GM18873 (cell line): Measurements from ENCODE around the gene SMC1B.
"Not testable (repeated sequence)": the region's sequence is repeated elsewhere in the genome, so short reads cannot be mapped to it uniquely, and the experiment has no call there.

Source experiments
- ATAC-seq: cut with Tn5 transposase; IDR thresholded peaks from one replicate; pipeline ENCODE4 v1.9.1; 2021; ENCODE audit warnings: mild to moderate bottlenecking, moderate library complexity, moderate number of reproducible peaks; ENCODE audit not compliant: unreplicated experiment, low FRiP score

Gene SMC1B

GRCh38 chr22:45308391-45308956 lies 104.9 kb downstream of the SMC1B start:
- no peak for ATAC-seq

DNA sequence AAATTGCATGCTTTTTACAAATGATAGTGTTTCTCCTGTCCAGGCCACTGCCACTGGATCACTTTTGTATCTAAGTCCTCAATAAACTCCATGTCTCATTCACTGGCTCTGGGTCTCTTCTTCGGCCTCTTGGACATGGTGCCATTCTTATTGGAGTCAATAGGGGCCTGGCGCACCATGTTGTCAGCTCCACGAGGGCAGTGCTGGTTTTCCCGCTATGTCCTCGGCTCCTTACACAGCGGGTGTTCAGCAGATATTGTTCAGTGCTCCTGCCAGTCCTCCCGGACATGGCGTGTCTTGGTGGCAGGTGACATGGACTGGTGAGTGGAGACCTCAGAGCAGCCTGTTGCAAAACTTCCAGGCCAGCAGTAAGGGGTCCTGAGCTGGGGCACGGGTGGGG lies 107.3 kb downstream of the SMC1B start:
- ATAC-seq: no peak

DNA sequence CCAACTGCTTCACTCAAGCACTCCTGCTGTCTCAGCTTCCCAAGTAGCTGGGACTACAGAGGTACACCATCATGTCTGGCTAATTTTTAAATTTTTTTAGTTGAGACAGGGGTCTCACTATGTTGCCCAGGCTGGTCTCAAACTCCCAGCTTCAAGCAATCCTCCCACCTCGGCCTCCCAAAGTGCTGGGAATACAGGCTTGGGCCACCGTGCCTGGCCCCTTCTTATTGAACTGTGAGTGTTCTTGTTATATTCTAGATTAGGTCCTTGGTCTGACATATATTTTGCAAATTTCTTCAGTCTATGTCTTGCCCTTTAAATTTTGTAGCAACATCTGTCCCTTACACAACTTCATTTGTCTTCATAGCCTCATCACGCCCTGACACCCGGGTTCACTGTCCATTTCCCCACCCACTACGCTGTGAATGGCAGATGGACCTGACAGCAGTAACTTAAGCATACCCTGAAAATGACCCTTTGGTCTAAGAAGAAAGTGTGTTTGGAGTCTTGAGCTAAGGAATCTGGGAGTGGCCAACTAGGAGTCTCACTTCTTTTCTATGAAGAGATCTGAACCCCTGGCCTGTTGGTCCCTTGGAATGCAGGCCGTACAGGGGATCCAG lies 107.8 kb downstream of the SMC1B start:
- ATAC-seq: no peak

DNA sequence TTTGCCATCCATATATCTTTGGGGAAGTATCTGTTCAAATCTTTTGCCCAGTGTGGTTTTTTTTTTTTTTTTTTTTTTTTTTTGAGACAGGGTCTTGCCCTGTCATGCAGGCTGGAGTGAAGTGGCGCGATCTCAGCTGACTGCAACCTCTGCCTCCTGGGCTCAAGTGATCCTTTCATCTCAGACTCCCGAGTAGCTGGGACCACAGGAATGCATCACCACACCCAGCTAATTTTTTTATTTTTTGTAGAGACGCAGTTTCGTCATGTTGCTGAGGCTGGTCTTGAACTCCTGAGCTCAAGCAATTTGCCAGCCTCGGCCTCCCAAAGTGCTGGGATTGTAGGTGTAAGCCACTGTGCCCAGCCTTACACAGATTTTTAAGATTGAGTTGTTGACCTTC lies 108.4 kb downstream of the SMC1B start:
- ATAC-seq: no peak

DNA sequence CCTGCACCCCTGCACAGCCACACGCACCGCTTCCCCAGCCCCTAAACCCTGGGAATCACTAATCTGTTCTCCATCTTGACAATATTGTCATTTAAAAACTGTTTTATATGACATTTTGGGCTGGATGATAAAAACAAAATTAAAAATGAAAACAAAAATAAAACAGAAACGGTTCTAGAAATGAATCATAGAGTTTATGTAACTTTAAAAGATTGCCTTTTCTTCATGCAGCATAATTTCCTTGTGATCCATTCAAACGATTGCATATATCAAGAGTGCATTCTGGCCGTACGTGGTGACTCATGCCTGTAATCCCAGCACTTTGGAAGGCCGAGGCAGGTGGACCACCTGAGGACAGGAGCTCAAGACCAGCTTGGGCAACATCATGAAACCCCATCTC lies 110.2 kb downstream of the SMC1B start:
- ATAC-seq: no peak

GRCh38 chr22:45302751-45303150 lies 110.6 kb downstream of the SMC1B start:
- ATAC-seq: no peak

DNA sequence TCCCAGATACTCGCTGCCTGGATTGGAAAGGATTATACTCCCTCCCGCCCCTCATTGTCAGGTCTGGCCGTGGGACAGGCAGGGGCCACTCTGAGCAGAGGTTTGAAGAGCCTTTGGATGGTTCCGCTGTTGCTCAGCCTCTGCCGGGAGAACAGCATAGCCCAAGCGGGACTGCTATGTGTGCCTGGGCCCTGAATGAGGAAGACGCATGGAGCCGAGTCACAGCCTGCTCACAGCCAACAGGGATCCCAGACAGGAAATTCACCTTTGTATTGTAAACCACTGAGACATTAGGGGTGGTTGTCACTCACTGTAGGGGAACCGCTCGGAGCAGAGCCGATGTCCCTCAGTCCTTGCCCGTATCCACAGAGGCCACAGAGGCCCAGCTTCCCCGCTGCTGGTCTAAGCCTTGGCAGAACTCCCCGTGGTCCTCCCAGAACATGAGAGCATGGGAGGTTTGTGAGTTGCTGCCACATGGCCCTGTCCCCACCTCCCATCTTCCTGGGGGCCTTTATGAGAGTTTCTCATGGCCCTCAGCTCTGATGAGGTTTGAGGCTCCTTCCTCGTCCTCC lies 114.4 kb downstream of the SMC1B start:
- no peak for ATAC-seq

- no peak for ATAC-seq
These were observed 116.6 kb downstream of the SMC1B start for GRCh38 chr22:45296628-45297297.

GRCh38 chr22:45295492-45295891 lies 117.9 kb downstream of the SMC1B start:
- no peak for ATAC-seq

GRCh38 chr22:45295004-45295403 lies 118.4 kb downstream of the SMC1B start:
- ATAC-seq: not testable (repeated sequence)
